GM21515 (cell line): ENCODE measurements around the gene FCMR.
"Not testable (repeated sequence)": the region's sequence is repeated elsewhere in the genome, so short reads cannot be mapped to it uniquely, and the experiment has no call there.

Experiments
- ATAC-seq: cut with Tn5 transposase; IDR thresholded peaks from one replicate; pipeline ENCODE4 v1.9.1; 2021; ENCODE audit not compliant: unreplicated experiment

The FCMR gene

DNA sequence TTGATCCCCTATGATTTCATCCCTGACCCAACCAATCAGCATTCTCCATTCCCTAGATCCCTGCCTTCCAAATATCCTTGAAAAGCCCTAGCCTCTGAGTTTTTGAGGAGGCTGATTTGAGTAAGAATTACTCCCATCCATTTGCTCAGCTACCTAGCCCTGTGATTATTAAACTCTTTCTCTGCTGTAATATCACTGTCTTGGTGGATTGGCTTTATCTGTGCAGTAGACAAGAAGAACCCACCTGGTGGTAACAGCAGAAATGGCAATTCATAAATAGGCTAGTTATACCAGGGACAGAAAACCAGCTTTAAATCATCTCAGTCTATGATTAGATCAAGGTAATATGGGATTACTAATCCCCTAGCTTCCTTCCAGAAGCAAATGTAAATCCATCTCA, 43.3 kb downstream of the FCMR start:
- no peak for ATAC-seq

DNA sequence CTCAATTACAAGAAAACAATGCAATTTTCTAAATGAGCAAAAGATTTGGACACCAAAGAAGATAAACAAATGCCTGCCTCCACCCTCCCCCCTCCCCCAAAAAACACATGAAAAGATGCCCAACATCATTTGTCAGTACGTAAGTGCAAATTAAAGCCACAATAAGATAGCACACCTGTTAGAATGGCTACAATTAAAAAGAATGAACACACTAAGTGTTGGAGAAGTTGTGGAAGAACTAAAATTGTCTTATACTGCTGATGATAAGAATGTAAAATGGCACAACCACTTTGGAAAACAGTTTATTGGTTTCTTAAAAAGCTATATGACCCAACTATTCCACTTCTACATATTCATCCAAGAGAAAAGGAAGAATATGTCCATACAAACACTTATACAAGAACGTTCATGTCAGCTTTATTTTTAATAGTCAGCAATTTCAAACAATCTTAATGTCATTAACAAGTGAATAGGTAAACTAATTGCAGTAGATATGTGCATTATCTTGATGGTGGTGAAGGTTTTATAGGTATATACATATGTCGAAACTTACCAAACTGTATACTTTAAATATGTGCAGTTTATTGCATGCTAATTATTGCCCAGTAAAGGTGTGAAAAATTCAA, 45.9 kb downstream of the FCMR start:
- no peak for ATAC-seq

DNA sequence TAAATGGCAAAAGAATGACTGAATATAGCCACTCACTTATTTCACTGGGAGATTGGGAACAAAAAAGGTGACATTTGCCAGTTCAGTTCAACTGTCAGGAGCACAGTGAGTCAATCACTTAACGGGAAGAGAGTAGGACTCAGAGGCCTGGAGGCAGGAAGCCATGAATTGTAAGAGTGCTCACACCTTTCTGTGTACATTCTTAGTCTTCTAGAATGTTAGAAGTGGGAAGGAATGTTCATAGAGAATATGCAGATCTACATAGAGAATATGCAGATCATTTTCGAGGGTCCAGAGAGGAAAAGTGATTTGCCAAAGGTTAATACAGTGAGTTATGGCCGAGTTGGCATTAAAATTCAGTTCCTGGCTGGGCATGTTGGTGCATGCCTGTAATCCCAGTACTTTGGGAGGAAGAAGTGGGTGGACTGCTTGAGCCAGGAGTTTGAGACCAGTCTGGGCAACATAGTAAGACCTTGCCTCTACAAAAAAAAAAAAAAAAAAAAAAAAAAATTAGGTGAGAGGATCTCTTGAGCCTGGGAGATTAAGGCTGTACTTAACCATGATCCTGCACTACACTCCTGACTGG, 48.0 kb downstream of the FCMR start:
- ATAC-seq, result no peak

- ATAC-seq, result no peak
Observed at GRCh38 chr1:206872139-206872538, 49.6 kb downstream of the FCMR start.

GRCh38 chr1:206868264-206868663, 53.5 kb downstream of the FCMR start:
- ATAC-seq, result no peak

DNA sequence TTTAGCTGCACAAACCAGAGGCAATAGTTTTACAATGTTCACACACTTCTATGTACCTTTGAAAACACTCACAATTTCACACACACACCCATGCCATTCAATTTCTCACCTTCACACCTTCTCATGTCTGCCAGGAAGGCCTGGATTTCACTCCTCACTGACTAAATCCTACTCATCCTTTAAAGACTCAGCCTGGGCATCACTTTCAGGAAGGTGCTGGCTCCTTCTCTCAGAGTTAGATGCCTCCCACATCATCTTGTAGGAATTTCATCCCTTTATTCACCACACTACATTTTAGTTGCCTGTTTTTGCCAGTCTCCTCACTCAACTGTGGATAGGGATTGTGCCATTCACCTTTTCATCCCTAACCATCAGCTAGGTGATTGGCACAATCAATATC, 54.0 kb downstream of the FCMR start:
- ATAC-seq, result no peak

DNA sequence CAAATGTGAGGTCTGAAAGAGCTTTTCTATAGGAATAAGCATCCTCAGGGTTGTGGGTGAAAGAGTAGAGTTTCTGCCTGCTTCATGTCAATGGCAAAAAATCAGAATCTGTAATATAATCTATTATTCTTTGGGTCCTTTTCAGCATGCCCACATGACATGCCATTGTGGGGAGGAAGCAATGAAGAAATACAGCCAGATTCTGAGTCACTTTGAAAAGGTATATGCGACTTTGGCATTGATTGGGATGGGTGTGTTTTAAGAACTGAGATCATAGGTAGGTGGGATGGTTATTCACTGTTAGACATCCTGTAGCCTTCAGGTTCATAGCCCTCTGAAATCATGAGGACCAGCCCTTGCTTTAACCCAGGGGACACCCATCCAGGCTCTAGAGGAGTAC, 54.5 kb downstream of the FCMR start:
- ATAC-seq, result no peak

DNA sequence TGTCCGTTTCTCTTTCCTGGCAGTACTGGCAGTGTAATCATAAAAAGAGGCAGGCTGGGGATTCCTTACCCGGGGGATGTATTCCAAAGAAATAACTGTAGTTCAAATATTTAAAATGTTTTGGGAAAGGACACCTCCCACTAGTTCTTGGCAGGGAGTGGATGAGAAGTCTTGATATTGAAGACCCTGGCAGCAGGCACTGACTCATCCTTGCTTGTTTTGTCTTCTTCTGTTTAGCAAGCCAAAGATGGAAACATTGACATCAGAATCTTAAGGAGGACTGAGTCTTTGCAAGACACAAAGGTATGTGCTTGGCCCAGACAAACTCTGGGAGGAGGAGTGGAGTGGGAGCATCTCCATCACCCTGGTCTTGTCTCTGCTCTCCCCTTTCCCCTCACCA, 55.7 kb downstream of the FCMR start:
- no peak for ATAC-seq

DNA sequence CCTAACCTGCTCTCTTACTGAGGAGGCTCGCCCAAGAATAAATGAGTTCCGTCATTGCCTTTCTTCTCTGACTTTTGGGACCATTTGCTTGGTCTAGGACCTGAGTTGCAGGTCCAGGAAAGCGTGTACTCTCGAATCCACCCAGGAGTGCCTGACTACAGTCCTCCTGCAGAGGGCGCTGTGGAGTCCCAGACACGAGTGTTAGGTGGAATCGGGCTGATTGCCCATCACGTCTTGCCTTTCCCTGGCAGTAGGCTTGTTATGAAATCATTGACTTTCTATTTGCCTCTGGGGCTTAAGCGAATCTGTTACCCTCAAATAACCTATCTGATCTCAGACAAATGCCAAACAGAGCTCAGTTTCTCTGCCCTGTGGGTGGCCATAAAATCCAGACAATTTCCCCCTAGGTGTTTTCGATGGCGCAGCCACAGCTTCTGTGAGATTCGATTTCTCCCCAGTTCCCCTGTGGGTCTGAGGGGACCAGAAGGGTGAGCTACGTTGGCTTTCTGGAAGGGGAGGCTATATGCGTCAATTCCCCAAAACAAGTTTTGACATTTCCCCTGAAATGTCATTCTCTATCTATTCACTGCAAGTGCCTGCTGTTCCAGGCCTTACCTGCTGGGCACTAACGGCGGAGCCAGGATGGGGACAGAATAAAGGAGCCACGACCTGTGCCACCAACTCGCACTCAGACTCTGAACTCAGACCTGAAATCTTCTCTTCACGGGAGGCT, 56.6 kb downstream of the FCMR start, which contains the start of gene IL20:
TSS of gene IL20 (plus strand) at position 685 of the 733 bp plus-strand sequence. CDS start 230 bp downstream, outside the sequence.
- no peak for ATAC-seq

GRCh38 chr1:206863266-206863665, 58.5 kb downstream of the FCMR start:
- ATAC-seq, result no peak

DNA sequence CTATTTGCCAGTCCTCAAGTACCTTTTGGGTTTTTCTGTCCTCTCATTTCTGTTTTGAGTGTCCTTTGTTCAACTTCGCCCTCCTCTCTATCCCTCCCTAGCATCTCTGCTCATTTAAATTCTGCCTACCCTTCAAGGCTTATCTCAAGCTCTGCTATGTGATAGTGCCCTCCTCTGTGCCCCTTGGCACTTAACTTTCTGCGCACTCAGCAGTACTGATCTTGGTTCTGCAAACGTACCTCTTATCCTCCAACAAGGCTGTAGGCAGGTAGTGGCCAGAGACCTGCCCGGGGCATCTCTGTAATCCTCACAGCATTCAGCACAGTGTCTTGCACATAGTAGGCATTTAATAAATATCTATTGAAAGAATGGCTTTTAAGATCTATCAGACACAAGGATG, 61.6 kb downstream of the FCMR start:
- no peak for ATAC-seq

DNA sequence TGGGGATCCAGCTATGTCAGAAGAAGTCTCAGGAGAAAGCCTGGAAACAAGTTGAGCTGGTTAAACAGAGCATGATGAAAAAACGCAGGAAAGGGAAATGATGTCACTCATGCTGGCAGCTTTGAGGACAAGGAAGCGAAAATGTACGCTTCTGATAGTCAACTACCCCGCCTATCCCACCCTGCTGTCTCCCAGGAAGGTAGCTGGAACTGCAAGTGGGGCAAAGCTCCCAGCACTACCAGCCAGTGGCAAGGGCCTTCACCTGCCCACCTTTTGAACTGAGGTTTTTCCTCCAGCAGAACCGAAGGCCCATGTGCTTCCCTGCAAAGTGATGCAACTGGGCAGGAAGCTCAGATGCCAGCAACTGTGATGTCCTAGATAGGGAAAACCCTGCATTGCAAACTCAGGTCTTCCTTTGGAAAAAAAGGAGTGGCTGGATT, 62.6 kb downstream of the FCMR start:
- ATAC-seq, result no peak

DNA sequence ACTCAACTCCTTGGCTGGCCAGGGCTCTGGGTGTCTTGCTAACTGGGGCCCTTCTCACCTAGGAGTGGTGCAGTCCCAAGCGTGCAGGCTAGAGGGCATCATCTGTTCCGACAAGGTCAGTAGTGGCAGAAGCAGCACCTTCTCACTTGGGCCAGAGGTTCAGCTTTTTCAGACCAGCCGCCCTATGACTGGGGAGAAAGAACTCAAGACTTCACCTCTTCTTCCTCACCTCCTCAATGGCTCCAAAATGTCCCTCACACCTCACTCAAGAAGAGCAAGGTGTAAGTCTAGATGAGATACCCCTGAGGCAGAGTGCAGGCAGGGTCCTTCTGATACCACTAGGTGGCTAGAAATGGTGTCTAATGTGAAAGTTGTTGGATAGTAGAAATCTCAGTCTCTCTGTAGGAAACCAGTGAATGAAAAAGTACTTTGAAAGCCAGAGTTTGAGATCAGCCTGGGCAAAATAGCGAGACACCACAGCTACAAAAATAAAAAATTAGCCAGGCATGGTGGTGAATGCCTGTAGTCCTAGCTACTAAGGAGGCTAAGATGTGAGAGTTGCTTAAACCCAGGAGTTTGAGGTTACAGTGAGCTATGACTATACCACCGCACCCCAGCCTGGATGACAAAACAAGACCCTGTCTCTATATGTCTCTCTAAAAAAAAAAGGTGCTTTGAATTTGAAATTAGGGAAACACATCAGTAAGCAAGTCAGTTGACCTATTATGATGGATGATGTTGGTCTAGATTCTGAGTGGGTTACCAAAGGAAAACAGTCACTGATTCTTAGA, 64.9 kb downstream of the FCMR start:
- no peak for ATAC-seq

GRCh38 chr1:206855859-206856258, 65.9 kb downstream of the FCMR start:
- ATAC-seq, result no peak

GRCh38 chr1:206854401-206855129, 67.2 kb downstream of the FCMR start:
- ATAC-seq, result no peak

DNA sequence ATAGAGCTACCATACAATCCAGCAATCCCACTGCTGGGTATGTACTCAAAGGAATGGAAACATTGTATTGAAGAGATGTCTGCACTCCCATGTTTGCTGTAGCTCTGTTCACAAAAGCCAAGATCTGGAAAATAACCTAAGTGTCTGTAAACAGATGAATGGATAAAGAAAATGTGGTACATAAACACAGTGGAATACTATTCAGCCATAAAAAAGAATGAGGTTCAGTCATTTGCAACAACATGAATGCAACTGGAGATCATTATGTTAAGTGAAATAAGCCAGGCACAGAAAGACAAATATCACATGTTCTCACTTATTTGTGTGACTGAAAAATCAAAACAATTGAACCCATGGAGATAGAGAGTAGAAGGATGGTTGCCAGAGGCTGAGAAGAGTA, 68.0 kb downstream of the FCMR start:
- not testable (repeated sequence) for ATAC-seq
